ENCODE data around the gene ARHGEF33. TPM values are rescaled to one million over a fixed set of nuclear protein-coding genes. Genes with fewer than 3 reads are reported as not detected.
A peak's percentile ranks its signal among the peaks of the same experiment; 100 is the strongest.

ARHGEF33 gene
- total RNA-seq, 1 donor from 2014 or later: 0.74 TPM

DNA sequence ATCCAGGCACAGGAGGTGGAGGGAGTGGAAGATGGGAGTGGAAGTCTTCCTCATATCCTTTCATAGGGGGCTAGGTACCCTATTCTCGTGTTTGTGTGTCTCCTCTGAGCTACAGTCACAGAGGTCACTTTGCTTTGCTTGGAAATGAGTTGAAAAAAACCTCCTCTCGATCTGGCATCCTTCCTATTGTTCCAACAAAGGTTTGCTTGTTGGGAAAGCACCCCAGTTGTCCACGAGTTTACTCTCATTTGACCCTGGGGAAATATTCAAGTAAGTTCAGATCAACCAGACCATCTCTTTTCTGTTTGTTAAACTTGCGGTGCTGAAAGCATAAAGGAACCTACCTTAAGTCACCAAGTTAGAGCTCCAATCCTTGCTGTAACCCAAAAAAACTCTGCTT, 59.3 kb downstream of the ARHGEF33 start:
- no peak for DNase-seq (ENCODE audit: extremely low spot score in 2 of 2)
- Histone ChIP-seq H3K27me3 (no peaks in the 10 kb centered on the region), H3K4me1 (peaks cover 5% of the 10 kb centered on the region), H3K36me3 (no peaks in the 10 kb centered on the region), H3K27ac (no peak overlapping the region), H3K4me3 (no peak overlapping the region), H3K9me3 (no peaks in the 10 kb centered on the region)
- TF ChIP-seq POLR2A (IDR thresholded peaks at IDR 0.05) (no peak), POLR2AphosphoS5 (IDR thresholded peaks at IDR 0.05; ENCODE audit: insufficient read depth in 1 of 2, low read depth in 1 of 2) (no peak)
- TF ChIP-seq, protein P1, sequence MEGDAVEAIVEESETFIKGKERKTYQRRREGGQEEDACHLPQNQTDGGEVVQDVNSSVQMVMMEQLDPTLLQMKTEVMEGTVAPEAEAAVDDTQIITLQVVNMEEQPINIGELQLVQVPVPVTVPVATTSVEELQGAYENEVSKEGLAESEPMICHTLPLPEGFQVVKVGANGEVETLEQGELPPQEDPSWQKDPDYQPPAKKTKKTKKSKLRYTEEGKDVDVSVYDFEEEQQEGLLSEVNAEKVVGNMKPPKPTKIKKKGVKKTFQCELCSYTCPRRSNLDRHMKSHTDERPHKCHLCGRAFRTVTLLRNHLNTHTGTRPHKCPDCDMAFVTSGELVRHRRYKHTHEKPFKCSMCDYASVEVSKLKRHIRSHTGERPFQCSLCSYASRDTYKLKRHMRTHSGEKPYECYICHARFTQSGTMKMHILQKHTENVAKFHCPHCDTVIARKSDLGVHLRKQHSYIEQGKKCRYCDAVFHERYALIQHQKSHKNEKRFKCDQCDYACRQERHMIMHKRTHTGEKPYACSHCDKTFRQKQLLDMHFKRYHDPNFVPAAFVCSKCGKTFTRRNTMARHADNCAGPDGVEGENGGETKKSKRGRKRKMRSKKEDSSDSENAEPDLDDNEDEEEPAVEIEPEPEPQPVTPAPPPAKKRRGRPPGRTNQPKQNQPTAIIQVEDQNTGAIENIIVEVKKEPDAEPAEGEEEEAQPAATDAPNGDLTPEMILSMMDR (IDR thresholded peaks at IDR 0.05): no peak
- intact Hi-C loops (cut with DNase I): no loop called here

DNA sequence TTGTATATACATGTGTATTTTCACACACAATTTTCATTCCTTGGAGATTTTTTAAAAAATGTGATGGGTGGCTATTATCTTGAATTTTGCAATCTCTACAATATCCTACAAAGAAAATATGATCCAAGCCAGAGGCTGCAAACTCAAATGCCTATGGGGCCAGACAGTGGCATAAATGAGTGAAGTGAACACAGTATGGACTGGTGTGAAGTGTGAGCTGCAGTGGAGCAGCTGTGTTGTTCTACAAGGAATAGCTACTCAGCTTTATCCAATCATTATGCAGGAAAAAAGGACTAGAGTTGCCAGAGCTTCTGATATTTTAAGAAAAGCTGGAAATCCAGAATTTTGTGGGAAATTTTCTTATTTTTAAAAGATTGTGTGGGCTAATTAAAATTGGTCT, 62.1 kb downstream of the ARHGEF33 start:
- TF ChIP-seq POLR2A (IDR thresholded peaks at IDR 0.05) (no peak), POLR2AphosphoS5 (IDR thresholded peaks at IDR 0.05; ENCODE audit: insufficient read depth in 1 of 2, low read depth in 1 of 2) (no peak)
- TF ChIP-seq, protein P1 (IDR thresholded peaks at IDR 0.05): no peak
- DNase-seq (ENCODE audit: extremely low spot score in 2 of 2): no peak

DNA sequence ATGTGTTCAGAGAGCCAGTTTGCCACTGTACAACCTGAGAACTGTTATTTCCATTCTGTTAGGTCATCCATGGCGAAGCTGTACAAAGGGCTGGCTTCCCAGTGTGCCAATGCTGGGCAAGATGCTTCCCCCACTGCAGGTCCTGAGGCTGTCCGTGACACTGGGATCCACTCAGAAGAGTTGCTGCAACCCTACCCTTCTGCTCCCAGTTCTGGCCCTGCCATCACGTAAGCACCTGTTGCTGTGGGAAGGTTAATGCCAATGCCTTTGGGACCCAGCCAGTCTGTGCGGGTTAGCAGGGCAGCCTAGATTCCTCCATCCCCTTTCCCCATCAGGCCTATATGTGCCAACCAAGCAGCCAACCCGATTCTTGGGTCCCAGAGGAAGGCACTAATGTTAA, 68.3 kb downstream of the ARHGEF33 start:
- Histone ChIP-seq H3K27me3 (no peaks in the 10 kb centered on the region), H3K27ac (no peak overlapping the region), H3K4me3 (no peak overlapping the region), H3K36me3 (no peaks in the 10 kb centered on the region), H3K9me3 (no peaks in the 10 kb centered on the region), H3K4me1 (peaks cover 8% of the 10 kb centered on the region)
- intact Hi-C loops (cut with DNase I): no loop called here
- DNase-seq (ENCODE audit: extremely low spot score in 2 of 2): no peak
- TF ChIP-seq, protein P1 (IDR thresholded peaks at IDR 0.05): no peak
- TF ChIP-seq POLR2A (IDR thresholded peaks at IDR 0.05) (no peak), POLR2AphosphoS5 (IDR thresholded peaks at IDR 0.05; ENCODE audit: insufficient read depth in 1 of 2, low read depth in 1 of 2) (no peak)

More for the DNA sequence above, 62.1 kb downstream of the ARHGEF33 start:
- H3K4me1 ChIP-seq: no peaks in the 10 kb centered on the region
- no peaks in the 10 kb centered on the region for H3K36me3 ChIP-seq
- no peak overlapping the region for H3K4me3 ChIP-seq
- no peak overlapping the region for H3K27ac ChIP-seq
- H3K9me3 ChIP-seq: no peaks in the 10 kb centered on the region
- intact Hi-C loops (cut with DNase I): no loop called here
- H3K27me3 ChIP-seq: no peaks in the 10 kb centered on the region

DNA sequence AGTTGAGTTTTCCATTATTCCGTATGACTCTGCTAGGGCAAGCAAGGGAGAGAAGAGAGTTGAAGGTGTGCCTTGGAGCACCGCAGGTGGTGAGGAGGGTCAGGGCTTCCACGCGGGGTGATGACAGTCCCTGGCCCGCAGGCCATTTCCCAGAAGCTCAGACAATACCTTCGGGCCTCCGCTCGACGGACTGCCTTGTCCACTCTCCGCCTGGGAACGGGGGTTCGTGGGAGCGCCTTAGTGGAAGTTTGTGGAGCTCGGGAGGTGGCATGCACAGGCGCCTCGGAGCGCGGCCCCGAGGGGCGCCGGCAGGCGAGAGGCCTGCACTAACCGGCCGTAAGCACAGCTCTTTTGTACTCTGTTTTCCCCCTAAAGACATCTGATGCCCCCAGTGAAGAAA, 69.8 kb downstream of the ARHGEF33 start:
- Histone ChIP-seq H3K27me3 (no peaks in the 10 kb centered on the region), H3K9me3 (no peaks in the 10 kb centered on the region), H3K36me3 (no peaks in the 10 kb centered on the region), H3K4me1 (peaks cover 8% of the 10 kb centered on the region), H3K4me3 (peak overlapping the region; percentile 44 to 57), H3K27ac (no peak overlapping the region)
- intact Hi-C loops (cut with DNase I): no loop called here
- no peak for DNase-seq (ENCODE audit: extremely low spot score in 2 of 2)
- TF ChIP-seq POLR2A (IDR thresholded peaks at IDR 0.05) (no peak), POLR2AphosphoS5 (IDR thresholded peaks at IDR 0.05; ENCODE audit: insufficient read depth in 1 of 2, low read depth in 1 of 2) (no peak)
- TF ChIP-seq, protein P1 (IDR thresholded peaks at IDR 0.05): no peak

DNA sequence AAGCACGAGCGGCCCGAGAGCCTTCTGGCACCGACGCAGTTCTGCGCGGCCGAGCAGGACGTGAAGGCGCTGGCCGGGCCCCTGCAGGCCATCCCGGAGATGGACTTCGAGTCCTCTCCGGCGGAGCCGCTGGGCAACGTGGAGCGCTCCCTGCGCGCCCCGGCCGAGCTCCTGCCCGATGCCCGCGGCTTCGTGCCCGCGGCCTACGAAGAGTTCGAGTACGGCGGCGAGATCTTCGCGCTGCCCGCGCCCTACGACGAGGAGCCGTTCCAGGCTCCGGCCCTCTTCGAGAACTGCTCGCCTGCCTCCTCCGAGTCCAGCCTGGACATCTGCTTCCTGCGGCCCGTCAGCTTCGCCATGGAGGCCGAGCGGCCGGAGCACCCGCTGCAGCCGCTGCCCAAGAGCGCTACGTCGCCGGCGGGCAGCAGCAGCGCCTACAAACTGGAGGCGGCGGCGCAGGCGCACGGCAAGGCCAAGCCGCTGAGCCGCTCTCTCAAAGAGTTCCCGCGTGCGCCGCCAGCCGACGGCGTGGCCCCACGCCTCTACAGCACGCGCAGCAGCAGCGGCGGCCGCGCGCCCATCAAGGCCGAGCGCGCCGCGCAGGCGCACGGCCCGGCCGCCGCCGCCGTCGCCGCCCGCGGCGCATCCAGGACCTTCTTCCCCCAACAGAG, 70.4 kb downstream of the ARHGEF33 start:
- peak overlapping the region; percentile 11 for H3K27ac ChIP-seq
- H3K4me1 ChIP-seq: peaks cover 8% of the 10 kb centered on the region
- no peak for TF ChIP-seq POLR2A (IDR thresholded peaks at IDR 0.05)
- TF ChIP-seq, protein P1 (IDR thresholded peaks at IDR 0.05): no peak
- TF ChIP-seq POLR2AphosphoS5 (IDR thresholded peaks at IDR 0.05; ENCODE audit: insufficient read depth in 1 of 2, low read depth in 1 of 2): no peak
- H3K27me3 ChIP-seq: no peaks in the 10 kb centered on the region
- no peaks in the 10 kb centered on the region for H3K36me3 ChIP-seq
- no peaks in the 10 kb centered on the region for H3K9me3 ChIP-seq
- H3K4me3 ChIP-seq: peak overlapping the region; percentile 44 to 57
- DNase-seq (ENCODE audit: extremely low spot score in 2 of 2): no peak
- intact Hi-C loops (cut with DNase I): no loop called here
